SK-N-SH treated with all-trans-retinoic acid at 6 μM for 48 hours (cell line): Measurements from ENCODE around the gene ALPP.
"Not testable (repeated sequence)": the region's sequence is repeated elsewhere in the genome, so short reads cannot be mapped to it uniquely, and the experiment has no call there.

ENCODE experiments used
- ATAC-seq: fragments of 200-7000 bp; cut with Tn5 transposase; 3 replicates; pipeline ENCODE4 v1.9.1; 2020; ENCODE audit warnings: mild to moderate bottlenecking, moderate library complexity
- ARNTL ChIP-seq: fragments of 450-650 bp; formaldehyde crosslinking; IDR thresholded peaks from 2 replicates; pipeline ENCODE4 v1.5.0; 2020; ENCODE audit warnings: low read depth, mild to moderate bottlenecking, moderate library complexity, borderline replicate concordance
- BACH2 ChIP-seq: fragments of 250-450 bp; sonication (Bioruptor Pico); IDR thresholded peaks from 2 replicates; pipeline ENCODE4 v1.9.0; 2021; ENCODE audit warnings: mild to moderate bottlenecking, borderline replicate concordance
- CSDC2 ChIP-seq: fragments of 250-450 bp; sonication (Bioruptor Pico); IDR thresholded peaks from 2 replicates; pipeline ENCODE4 v1.5.0; 2020; ENCODE audit warnings: mild to moderate bottlenecking, moderate library complexity
- ESRRG ChIP-seq: fragments of 250-450 bp; sonication (Bioruptor Pico); IDR thresholded peaks from 2 replicates; pipeline ENCODE4 v1.6.1; 2021; ENCODE audit warnings: mild to moderate bottlenecking
- GLIS3 ChIP-seq: fragments of 250-450 bp; sonication (Bioruptor Pico); IDR thresholded peaks from 2 replicates; pipeline ENCODE4 v1.5.0; 2020; ENCODE audit warnings: mild to moderate bottlenecking, moderate library complexity
- ISL1 ChIP-seq: fragments of 250-450 bp; sonication (Bioruptor Pico); IDR thresholded peaks from 2 replicates; pipeline ENCODE4 v2.1.2; 2022; ENCODE audit warnings: mild to moderate bottlenecking, moderate library complexity
- TCF4 ChIP-seq: fragments of 250-450 bp; sonication (Bioruptor Pico); IDR thresholded peaks from 2 replicates; pipeline ENCODE4 v1.8.0; 2021; ENCODE audit warnings: mild to moderate bottlenecking, moderate library complexity, borderline replicate concordance
- TOX ChIP-seq: fragments of 250-450 bp; sonication (Bioruptor Pico); IDR thresholded peaks from 2 replicates; pipeline ENCODE4 v1.8.0; 2021; ENCODE audit warnings: mild to moderate bottlenecking, moderate library complexity, borderline replicate concordance
- ZFP3 ChIP-seq: fragments of 250-450 bp; sonication (Bioruptor Pico); IDR thresholded peaks from 2 replicates; pipeline ENCODE4 v1.5.0; 2020; ENCODE audit warnings: mild to moderate bottlenecking, moderate library complexity
- ZNF565 ChIP-seq: fragments of 450-650 bp; formaldehyde crosslinking; conservative IDR thresholded peaks from 2 replicates; pipeline ENCODE4 v1.5.0; 2020; ENCODE audit warnings: low read depth, mild to moderate bottlenecking, moderate library complexity
- ZNF70 ChIP-seq: fragments of 450-650 bp; formaldehyde crosslinking; IDR thresholded peaks from 2 replicates; pipeline ENCODE4 v1.5.0; 2020; ENCODE audit warnings: mild to moderate bottlenecking, moderate library complexity
- ZNF8 ChIP-seq: fragments of 450-650 bp; formaldehyde crosslinking; IDR thresholded peaks from 2 replicates; pipeline ENCODE4 v1.5.0; 2020; ENCODE audit warnings: mild to moderate bottlenecking, moderate library complexity
- TF ChIP-seq, protein P1 (sequence below): fragments of 250-450 bp; sonication (Bioruptor Pico); IDR thresholded peaks from 2 replicates; pipeline ENCODE4 v1.5.1; 2021; ENCODE audit warnings: mild to moderate bottlenecking, moderate library complexity
- TF ChIP-seq, protein P2 (sequence below): fragments of 250-450 bp; sonication (Bioruptor Pico); IDR thresholded peaks from 2 replicates; pipeline ENCODE4 v1.8.0; 2021; ENCODE audit warnings: low read depth, mild to moderate bottlenecking, moderate library complexity, borderline replicate concordance

ALPP gene

GRCh38 chr2:232366461-232366860 is 12.1 kb upstream of the ALPP start:
- ATAC-seq, result not testable (repeated sequence)

GRCh38 chr2:232367016-232367415 is 11.5 kb upstream of the ALPP start:
- no peak for ATAC-seq
- TF ChIP-seq, protein P1, sequence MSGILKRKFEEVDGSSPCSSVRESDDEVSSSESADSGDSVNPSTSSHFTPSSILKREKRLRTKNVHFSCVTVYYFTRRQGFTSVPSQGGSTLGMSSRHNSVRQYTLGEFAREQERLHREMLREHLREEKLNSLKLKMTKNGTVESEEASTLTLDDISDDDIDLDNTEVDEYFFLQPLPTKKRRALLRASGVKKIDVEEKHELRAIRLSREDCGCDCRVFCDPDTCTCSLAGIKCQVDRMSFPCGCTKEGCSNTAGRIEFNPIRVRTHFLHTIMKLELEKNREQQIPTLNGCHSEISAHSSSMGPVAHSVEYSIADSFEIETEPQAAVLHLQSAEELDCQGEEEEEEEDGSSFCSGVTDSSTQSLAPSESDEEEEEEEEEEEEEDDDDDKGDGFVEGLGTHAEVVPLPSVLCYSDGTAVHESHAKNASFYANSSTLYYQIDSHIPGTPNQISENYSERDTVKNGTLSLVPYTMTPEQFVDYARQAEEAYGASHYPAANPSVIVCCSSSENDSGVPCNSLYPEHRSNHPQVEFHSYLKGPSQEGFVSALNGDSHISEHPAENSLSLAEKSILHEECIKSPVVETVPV (CRISPR knock-in tag), result no peak

DNA sequence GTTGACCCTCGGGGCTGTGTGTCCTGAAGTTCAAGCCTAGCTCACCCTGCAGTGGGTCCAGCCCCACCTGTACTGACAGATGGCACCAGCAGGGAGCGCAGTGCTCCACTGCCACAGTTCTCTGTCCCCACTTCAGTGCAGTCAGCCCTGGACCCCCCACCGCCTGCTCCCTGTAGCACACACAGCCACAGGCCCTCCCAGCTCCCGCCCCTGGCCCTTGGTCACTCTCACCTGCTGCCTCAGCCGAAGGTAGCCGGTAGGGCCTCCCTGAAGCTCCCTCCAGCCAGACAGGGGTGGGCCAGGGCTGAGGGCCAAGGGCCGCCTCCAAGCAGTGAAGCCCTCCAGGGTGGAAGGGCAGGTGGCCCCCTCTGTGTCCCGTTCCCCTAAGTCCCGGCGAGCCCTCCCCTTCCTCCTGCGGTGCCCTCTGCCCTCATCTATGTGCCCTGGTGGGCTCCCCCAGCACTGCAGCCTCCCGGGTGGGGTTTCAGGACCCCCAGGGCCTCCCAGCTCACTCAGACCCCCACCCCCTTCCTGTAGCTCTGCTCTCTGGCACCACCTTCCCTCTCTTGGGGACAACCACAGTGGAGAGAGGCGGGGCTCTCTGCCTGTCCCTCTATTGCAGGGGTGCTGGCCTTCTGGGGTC is 10.8 kb upstream of the ALPP start:
- peak; percentile 28; the same call in 1 of the 3 replicates for ATAC-seq

GRCh38 chr2:232368311-232368731 is 10.2 kb upstream of the ALPP start:
- ATAC-seq, result no peak
- TF ChIP-seq ESRRG (no peak), ARNTL (CRISPR knock-in tag) (no peak), ZFP3 (no peak)
- TF ChIP-seq, all 23 proteins: peak for 0

More for the DNA sequence above, 10.8 kb upstream of the ALPP start:
- no peak for TF ChIP-seq CSDC2 (CRISPR knock-in tag)
- no peak for TF ChIP-seq TCF4
- TF ChIP-seq, protein P2, sequence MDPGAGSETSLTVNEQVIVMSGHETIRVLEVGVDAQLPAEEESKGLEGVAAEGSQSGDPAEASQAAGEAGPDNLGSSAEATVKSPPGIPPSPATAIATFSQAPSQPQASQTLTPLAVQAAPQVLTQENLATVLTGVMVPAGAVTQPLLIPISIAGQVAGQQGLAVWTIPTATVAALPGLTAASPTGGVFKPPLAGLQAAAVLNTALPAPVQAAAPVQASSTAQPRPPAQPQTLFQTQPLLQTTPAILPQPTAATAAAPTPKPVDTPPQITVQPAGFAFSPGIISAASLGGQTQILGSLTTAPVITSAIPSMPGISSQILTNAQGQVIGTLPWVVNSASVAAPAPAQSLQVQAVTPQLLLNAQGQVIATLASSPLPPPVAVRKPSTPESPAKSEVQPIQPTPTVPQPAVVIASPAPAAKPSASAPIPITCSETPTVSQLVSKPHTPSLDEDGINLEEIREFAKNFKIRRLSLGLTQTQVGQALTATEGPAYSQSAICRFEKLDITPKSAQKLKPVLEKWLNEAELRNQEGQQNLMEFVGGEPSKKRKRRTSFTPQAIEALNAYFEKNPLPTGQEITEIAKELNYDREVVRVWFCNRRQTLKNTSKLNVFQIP (CRISPR knock-in tag), result no peak
- no peak for TF ChIP-seq ARNTL (CRISPR knock-in tag)
- no peak for TF ChIP-seq ZNF8 (CRISPR knock-in tag)
- no peak for TF ChIP-seq ZNF70 (CRISPR knock-in tag)
- no peak for TF ChIP-seq ISL1

DNA sequence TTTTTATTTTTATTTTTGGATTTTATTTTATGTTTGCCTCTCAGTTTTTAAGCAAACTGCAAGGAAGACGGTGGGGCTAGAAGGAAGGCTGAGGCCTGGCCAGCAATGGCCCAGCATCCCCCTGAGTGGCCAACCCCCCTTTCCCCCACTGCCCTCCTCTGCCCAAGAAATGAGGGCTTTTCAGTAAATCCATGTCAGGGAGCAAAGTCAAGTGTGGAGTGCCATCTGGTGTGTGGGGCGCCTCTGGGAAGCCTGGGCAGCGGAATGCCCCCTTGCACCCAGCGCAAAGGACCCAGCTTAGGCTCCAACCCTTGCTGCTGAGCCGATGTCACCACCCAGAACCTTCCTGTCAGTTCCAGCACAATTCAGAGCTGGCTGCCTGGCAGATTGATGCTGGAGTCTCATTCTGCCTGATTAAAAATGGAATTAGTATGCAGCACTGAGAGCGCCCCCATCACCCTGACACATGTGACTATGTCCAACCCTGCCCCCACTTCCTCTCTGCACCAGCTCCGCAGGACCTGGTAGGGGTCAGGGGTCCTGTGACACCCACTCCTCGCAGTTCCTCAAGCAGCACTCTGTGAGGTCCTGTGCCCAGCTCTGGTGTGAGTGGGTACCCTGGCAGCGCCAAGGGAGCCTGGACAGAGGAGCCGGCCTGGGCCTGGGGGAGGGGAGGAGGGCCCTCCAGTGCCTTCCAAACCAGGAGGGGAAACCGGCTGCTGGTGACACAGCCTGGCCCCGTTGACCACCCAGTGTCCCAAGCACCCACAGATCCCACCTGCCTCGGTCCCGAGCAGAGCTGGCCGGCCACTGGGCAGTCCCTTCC is 9.2 kb upstream of the ALPP start:
- TF ChIP-seq CSDC2 (CRISPR knock-in tag), result no peak
- TF ChIP-seq ZNF565 (CRISPR knock-in tag), result no peak
- TF ChIP-seq, protein P1 (CRISPR knock-in tag), result no peak
- TF ChIP-seq, protein P2 (CRISPR knock-in tag), result no peak
- no peak for TF ChIP-seq ARNTL (CRISPR knock-in tag)
- TF ChIP-seq ZNF70 (CRISPR knock-in tag), result no peak
- TF ChIP-seq ESRRG, result no peak
- no peak for TF ChIP-seq TOX
- TF ChIP-seq GLIS3 (CRISPR knock-in tag), result no peak
- no peak for TF ChIP-seq BACH2 (CRISPR knock-in tag)
- TF ChIP-seq, all 23 proteins: peak for 0
- no peak for ATAC-seq

DNA sequence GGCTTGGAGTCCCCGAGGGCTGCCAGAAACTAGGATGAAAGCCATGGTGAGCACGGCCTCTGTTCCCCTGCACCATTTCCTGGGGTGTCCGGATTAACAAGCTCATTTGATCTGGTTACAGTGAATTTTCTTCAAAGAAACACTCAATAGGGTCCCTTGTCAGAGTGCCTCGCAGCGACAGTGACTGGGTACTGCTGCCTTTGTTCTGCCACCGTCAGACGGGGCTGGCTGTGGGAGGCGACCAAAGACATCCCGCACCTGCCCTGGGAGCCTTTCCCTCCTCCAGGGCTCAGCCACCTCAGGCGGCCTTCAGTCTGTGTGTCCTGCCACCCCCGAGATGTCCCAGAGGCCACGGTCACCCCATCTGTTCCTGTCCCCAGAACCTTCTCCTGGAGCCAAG is 8.5 kb upstream of the ALPP start:
- ATAC-seq, result not testable (repeated sequence)
